MM.1S (cell line): ENCODE data around the gene IPO11.

Source experiments
- DNase-seq: peaks from one replicate; pipeline ENCODE4 v3.0.0-alpha.2; 2015
- H2AFZ ChIP-seq: fragments of 300-600 bp; sonication (generic); 2 replicates; pipeline ENCODE4 v1.6.0; 2016; ENCODE audit warnings: antibody characterized with exemption, low read length
- H3F3A ChIP-seq: fragments of 300-600 bp; sonication (generic); 2 replicates; pipeline ENCODE4 v1.6.1; 2016; ENCODE audit warnings: mild to moderate bottlenecking, antibody characterized with exemption, low read length, moderate library complexity, mixed read lengths; ENCODE audit not compliant: insufficient read depth
- H3K27ac ChIP-seq: fragments of 300-600 bp; sonication (generic); 2 replicates; pipeline ENCODE4 v1.5.1; 2016; ENCODE audit warnings: mild to moderate bottlenecking, low read length
- H3K27me3 ChIP-seq: fragments of 300-600 bp; sonication (generic); replicated peaks from 2 replicates; pipeline ENCODE4 v1.6.0; 2016; ENCODE audit warnings: low read length; ENCODE audit not compliant: insufficient read depth
- H3K36me3 ChIP-seq: fragments of 300-600 bp; sonication (generic); replicated peaks from 2 replicates; pipeline ENCODE4 v1.6.1; 2016; ENCODE audit warnings: mild to moderate bottlenecking, low read length, mixed read lengths; ENCODE audit not compliant: insufficient read depth
- H3K4me1 ChIP-seq: fragments of 300-600 bp; sonication (generic); 2 replicates; pipeline ENCODE4 v1.6.1; 2016; ENCODE audit warnings: low read length, mixed read lengths
- H3K4me2 ChIP-seq: fragments of 300-600 bp; sonication (generic); 2 replicates; pipeline ENCODE4 v1.6.0; 2016; ENCODE audit warnings: low read depth, low read length
- H3K4me3 ChIP-seq: fragments of 300-600 bp; sonication (generic); 2 replicates; pipeline ENCODE4 v1.5.1; 2016; ENCODE audit warnings: low read length, mixed read lengths
- H3K79me2 ChIP-seq: fragments of 300-600 bp; sonication (generic); 2 replicates; pipeline ENCODE4 v1.6.1; 2016; ENCODE audit warnings: mixed run types, low read length, mixed read lengths
- H3K9ac ChIP-seq: fragments of 300-600 bp; sonication (generic); 2 replicates; pipeline ENCODE4 v1.6.1; 2016; ENCODE audit warnings: low read length, mixed read lengths
- H3K9me2 ChIP-seq: fragments of 300-600 bp; sonication (generic); replicated peaks from 2 replicates; pipeline ENCODE4 v1.6.1; 2016; ENCODE audit warnings: mild to moderate bottlenecking, low read length, mixed read lengths; ENCODE audit not compliant: insufficient read depth
- H3K9me3 ChIP-seq: fragments of 300-600 bp; sonication (generic); replicated peaks from 2 replicates; pipeline ENCODE4 v1.6.1; 2016; ENCODE audit warnings: mild to moderate bottlenecking, low read length, mixed read lengths; ENCODE audit not compliant: insufficient read depth
- H4K20me1 ChIP-seq: fragments of 300-600 bp; sonication (generic); 2 replicates; pipeline ENCODE4 v1.6.1; 2016; ENCODE audit warnings: mild to moderate bottlenecking, low read length, moderate library complexity, mixed read lengths; ENCODE audit not compliant: insufficient read depth
- EZH2 ChIP-seq: fragments of 300-600 bp; sonication (generic); optimal IDR thresholded peaks from 2 replicates; pipeline ENCODE3; 2017; ENCODE audit warnings: low read depth, mild to moderate bottlenecking, antibody characterized with exemption, low read length, mixed read lengths
- EZH2phosphoT487 ChIP-seq: fragments of 300-600 bp; sonication (generic); IDR thresholded peaks from 2 replicates; pipeline ENCODE4 v1.6.1; 2018; ENCODE audit warnings: antibody characterized with exemption, low read length
- TF ChIP-seq, protein P1 (sequence below): fragments of 300-600 bp; sonication (generic); IDR thresholded peaks from 2 replicates; pipeline ENCODE4 v1.5.1; 2016; ENCODE audit warnings: antibody characterized with exemption, low read length, mixed read lengths

Gene IPO11

DNA sequence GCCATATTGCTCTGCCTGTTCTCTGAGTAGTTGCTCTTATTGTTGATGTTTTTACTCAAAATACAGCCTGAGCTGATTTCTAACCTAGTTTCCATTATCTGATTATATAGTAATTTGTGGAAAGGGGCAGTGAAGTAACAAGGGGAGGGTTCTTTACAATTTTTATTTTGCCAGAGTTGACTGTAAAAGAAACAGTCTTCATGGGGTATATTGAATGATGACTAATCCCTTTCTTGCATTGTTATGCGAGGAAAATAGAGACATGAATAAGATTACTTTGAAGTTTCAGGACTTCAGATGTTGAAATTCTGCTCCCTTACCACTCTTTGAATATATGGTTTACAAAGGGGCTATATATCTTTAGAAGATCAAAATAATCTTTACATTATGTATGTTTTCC lies 156.9 kb downstream of the IPO11 start:
- TF ChIP-seq EZH2 (no peak), EZH2phosphoT487 (no peak)
- TF ChIP-seq, protein P1, sequence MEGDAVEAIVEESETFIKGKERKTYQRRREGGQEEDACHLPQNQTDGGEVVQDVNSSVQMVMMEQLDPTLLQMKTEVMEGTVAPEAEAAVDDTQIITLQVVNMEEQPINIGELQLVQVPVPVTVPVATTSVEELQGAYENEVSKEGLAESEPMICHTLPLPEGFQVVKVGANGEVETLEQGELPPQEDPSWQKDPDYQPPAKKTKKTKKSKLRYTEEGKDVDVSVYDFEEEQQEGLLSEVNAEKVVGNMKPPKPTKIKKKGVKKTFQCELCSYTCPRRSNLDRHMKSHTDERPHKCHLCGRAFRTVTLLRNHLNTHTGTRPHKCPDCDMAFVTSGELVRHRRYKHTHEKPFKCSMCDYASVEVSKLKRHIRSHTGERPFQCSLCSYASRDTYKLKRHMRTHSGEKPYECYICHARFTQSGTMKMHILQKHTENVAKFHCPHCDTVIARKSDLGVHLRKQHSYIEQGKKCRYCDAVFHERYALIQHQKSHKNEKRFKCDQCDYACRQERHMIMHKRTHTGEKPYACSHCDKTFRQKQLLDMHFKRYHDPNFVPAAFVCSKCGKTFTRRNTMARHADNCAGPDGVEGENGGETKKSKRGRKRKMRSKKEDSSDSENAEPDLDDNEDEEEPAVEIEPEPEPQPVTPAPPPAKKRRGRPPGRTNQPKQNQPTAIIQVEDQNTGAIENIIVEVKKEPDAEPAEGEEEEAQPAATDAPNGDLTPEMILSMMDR, result no peak
- Histone ChIP-seq H4K20me1 (no peaks in the 10 kb centered on the region), H3K4me3 (no peak overlapping the region), H3K9me2 (no peaks in the 10 kb centered on the region), H3K79me2 (no peaks in the 10 kb centered on the region), H3K27me3 (no peaks in the 10 kb centered on the region), H3K9me3 (no peaks in the 10 kb centered on the region), H3K36me3 (no peaks in the 10 kb centered on the region), H3F3A (no peaks in the 10 kb centered on the region), H3K4me2 (no peak overlapping the region), H3K9ac (no peak overlapping the region), H3K4me1 (no peaks in the 10 kb centered on the region), H3K27ac (no peak overlapping the region), H2AFZ (no peak overlapping the region)
- no peak for DNase-seq

DNA sequence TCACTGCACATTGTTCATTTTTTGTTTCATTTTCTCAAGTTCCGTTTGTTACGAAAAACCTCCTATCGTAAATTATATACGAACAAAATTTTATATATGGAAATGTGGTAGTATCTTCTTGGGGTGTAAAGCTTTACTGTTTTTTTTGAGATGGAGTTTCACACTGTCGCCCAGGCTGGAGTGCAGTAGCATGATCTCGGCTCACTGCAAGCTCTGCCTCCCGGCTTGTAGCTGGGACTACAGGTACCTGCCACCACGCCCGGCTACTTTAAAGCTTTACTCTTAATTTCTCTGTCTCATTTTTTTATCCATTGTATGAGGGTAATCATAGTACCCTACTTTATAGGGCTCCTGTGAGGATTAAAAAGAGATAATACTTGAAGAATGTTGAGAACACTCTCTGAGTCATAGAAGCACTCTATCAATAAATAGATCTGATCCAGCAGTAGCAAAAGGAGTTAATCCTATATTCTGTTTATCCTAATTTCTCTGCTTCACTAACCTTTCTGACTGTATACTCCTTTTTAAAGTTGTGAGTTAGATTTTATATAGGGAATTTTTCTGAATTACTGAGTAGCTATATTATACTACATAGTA lies 160.5 kb downstream of the IPO11 start:
- Histone ChIP-seq H3K27me3 (no peaks in the 10 kb centered on the region), H3K4me2 (no peak overlapping the region), H3K79me2 (peaks cover 2% of the 10 kb centered on the region; the same call in 1 of the 2 replicates), H3K4me3 (no peak overlapping the region), H3K4me1 (peaks cover 11% of the 10 kb centered on the region), H2AFZ (no peak overlapping the region), H3K36me3 (no peaks in the 10 kb centered on the region), H3K9me2 (no peaks in the 10 kb centered on the region), H3K27ac (no peak overlapping the region), H4K20me1 (no peaks in the 10 kb centered on the region), H3K9me3 (no peaks in the 10 kb centered on the region), H3F3A (no peaks in the 10 kb centered on the region), H3K9ac (no peak overlapping the region)
- TF ChIP-seq EZH2 (no peak), EZH2phosphoT487 (no peak)
- TF ChIP-seq, protein P1, result no peak
- DNase-seq, result no peak

DNA sequence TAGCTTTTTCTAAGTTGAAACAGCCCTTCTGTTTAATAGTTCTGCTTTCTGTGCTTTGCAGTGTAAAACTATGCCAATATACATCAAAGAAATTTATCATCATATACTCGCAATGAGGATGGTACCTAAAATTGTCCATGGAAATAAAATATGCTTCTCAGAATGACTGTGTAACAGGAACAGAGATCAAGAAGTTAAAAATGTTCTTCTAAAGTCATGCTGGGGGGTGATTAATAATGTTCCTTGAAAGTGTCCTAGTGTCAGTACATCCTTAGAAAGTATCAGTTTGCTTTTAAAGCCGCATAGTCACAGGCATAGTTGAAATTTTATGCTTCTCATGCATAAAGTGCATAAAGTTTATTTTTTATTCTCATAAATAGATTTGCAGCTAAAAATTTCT lies 162.0 kb downstream of the IPO11 start:
- no peaks in the 10 kb centered on the region for H3K9me3 ChIP-seq
- H3K4me3 ChIP-seq, result no peak overlapping the region
- no peak for DNase-seq
- H3F3A ChIP-seq, result no peaks in the 10 kb centered on the region
- no peaks in the 10 kb centered on the region for H3K9me2 ChIP-seq
- H3K36me3 ChIP-seq, result no peaks in the 10 kb centered on the region
- TF ChIP-seq, protein P1, result no peak
- TF ChIP-seq EZH2phosphoT487 (no peak), EZH2 (no peak)
- peaks cover 18% of the 10 kb centered on the region for H3K4me1 ChIP-seq
- H3K4me2 ChIP-seq, result no peak overlapping the region
- H3K9ac ChIP-seq, result no peak overlapping the region
- H2AFZ ChIP-seq, result no peak overlapping the region
- H3K79me2 ChIP-seq, result peaks cover 9% of the 10 kb centered on the region; the same call in 1 of the 2 replicates
- H4K20me1 ChIP-seq, result no peaks in the 10 kb centered on the region
- H3K27me3 ChIP-seq, result no peaks in the 10 kb centered on the region
- H3K27ac ChIP-seq, result no peak overlapping the region
